ELR (cell line): ENCODE data around the gene SEMA4B.
"Not testable (repeated sequence)": the region's sequence is repeated elsewhere in the genome, so short reads cannot be mapped to it uniquely, and the experiment has no call there.

Experiments used
- DNase-seq: peaks from one replicate; pipeline ENCODE4 v3.0.0-alpha.2; 2015; ENCODE audit warnings: low read depth

SEMA4B gene, protein sequence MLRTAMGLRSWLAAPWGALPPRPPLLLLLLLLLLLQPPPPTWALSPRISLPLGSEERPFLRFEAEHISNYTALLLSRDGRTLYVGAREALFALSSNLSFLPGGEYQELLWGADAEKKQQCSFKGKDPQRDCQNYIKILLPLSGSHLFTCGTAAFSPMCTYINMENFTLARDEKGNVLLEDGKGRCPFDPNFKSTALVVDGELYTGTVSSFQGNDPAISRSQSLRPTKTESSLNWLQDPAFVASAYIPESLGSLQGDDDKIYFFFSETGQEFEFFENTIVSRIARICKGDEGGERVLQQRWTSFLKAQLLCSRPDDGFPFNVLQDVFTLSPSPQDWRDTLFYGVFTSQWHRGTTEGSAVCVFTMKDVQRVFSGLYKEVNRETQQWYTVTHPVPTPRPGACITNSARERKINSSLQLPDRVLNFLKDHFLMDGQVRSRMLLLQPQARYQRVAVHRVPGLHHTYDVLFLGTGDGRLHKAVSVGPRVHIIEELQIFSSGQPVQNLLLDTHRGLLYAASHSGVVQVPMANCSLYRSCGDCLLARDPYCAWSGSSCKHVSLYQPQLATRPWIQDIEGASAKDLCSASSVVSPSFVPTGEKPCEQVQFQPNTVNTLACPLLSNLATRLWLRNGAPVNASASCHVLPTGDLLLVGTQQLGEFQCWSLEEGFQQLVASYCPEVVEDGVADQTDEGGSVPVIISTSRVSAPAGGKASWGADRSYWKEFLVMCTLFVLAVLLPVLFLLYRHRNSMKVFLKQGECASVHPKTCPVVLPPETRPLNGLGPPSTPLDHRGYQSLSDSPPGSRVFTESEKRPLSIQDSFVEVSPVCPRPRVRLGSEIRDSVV

DNA sequence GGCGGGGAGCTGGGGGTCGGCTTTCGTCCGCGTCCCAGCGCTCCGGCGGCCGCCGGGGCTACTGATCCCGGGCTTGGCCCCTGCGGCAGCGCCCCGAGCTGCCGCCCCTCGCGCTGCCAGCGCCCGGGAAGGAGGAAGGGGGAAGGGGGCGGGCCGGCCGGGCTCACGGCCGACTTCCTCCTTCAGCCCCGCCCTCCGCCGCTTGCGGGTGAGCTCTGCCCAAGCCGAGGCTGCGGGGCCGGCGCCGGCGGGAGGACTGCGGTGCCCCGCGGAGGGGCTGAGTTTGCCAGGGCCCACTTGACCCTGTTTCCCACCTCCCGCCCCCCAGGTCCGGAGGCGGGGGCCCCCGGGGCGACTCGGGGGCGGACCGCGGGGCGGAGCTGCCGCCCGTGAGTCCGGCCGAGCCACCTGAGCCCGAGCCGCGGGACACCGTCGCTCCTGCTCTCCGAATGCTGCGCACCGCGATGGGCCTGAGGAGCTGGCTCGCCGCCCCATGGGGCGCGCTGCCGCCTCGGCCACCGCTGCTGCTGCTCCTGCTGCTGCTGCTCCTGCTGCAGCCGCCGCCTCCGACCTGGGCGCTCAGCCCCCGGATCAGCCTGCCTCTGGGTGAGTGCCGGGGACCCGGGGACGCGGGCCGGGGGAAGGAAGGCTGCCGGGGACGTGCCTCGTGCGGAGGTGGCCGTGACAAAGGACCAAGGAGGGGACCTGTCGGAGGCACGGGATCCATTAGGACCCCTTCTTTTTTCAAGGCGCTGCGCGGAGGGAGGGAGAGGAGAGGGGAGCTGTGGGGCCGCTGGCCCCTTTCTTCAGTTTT lies at the start of gene SEMA4B:
Gene SEMA4B, plus strand, starts transcription at position 201 of the 814 bp plus-strand sequence. Its CDS starts 249 bp downstream, at position 450.
- DNase-seq = peak; percentile 74

DNA sequence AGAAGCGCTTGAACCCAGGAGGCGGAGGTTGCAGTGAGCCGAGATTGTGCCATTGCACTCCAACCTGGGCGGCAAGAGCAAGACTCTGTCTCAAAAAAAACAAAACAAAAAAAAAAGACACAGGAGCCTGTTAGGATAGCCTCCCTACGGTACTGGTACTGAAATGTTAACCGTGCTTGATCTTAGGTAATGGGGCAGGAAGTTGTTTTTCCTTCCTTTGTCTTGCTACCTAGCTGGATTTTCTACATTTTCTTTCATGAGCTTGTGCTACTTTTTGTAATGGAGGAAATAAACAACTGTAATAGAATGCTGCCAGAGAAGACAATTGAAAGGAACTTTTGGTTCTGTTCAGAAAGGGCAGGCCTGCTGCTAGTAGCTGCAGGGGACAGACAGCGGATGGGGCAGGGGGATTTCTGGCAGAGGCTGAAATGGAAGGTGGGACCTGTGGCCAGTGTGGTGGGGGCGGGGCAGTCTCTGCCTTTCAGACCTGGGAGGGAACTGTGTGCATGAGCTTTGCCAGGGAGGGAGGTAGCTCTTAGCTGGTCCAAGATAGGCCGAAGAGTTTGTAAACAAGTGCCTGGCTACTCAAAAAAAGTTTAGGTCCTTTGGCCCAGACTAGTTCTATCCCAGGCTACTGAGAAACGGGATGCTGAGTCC lies 49.0 kb upstream of the SEMA4B start:
- no peak for DNase-seq

- DNase-seq = no peak
Measured at GRCh38 chr15:90153658-90154057, 47.5 kb upstream of the SEMA4B start.

- no peak for DNase-seq
Measured at GRCh38 chr15:90154246-90154645, 46.9 kb upstream of the SEMA4B start.

DNA sequence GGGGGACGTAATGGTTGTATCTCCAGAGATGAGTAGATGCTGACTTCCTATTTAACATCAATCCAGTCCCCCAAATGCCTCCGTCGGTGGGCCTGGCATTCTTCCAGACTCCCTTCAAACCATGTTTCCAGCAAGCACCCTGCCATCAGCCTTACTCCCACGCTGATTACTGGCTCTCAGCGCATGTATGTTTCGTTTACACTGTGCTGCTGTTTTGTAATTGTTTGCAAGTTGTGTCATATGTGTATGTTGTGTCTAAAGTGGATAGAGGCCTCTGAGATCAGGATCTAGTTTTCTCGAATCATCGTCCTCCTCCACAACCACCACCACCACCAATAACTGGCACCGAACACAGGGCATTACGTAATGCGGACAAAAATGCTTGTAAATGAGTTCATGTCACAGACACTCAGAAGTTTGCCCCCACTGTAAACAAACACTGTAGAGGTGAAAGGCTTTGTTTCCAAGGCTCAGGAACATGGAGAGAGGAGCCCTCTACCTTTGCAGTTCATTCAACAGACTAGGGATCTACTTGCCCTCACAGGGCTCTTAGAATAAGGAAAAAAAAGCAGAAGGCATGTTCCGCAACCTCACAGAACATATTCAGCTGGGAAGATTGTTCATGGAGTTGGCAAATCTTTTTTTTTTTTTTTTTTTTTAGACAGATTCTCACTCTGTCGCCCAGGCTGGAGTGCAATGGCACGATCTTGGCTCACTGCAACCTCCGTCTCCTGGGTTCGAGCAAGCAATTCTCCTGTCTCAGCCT lies 46.1 kb upstream of the SEMA4B start:
- peak; percentile 67 for DNase-seq

GRCh38 chr15:90159213-90159612 lies 41.9 kb upstream of the SEMA4B start:
- no peak for DNase-seq

GRCh38 chr15:90160781-90161727 lies 40.1 kb upstream of the SEMA4B start:
- DNase-seq = no peak

GRCh38 chr15:90161950-90162361 lies 39.2 kb upstream of the SEMA4B start:
- no peak for DNase-seq

DNA sequence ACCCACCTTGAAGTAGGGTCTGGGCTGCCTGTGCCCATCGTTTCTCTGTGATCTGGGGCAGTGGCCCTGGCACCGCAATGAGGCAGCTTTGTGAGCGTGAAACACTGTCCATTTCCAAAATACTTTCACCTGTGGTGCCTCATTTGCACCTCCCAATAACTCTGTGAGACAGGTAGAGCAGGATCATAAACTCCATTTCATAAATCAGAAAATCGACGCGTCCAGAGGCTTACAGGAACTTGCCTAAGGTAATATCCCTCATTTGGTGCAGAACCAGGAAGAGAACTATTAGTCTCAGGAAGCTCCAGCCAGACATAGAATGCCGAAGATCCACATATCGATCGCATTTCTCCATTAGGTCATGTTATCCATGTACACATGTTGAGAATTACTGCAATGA lies 38.2 kb upstream of the SEMA4B start:
- no peak for DNase-seq

GRCh38 chr15:90164239-90164638 lies 36.9 kb upstream of the SEMA4B start:
- not testable (repeated sequence) for DNase-seq

GRCh38 chr15:90165157-90165556 lies 36.0 kb upstream of the SEMA4B start:
- DNase-seq = no peak

DNA sequence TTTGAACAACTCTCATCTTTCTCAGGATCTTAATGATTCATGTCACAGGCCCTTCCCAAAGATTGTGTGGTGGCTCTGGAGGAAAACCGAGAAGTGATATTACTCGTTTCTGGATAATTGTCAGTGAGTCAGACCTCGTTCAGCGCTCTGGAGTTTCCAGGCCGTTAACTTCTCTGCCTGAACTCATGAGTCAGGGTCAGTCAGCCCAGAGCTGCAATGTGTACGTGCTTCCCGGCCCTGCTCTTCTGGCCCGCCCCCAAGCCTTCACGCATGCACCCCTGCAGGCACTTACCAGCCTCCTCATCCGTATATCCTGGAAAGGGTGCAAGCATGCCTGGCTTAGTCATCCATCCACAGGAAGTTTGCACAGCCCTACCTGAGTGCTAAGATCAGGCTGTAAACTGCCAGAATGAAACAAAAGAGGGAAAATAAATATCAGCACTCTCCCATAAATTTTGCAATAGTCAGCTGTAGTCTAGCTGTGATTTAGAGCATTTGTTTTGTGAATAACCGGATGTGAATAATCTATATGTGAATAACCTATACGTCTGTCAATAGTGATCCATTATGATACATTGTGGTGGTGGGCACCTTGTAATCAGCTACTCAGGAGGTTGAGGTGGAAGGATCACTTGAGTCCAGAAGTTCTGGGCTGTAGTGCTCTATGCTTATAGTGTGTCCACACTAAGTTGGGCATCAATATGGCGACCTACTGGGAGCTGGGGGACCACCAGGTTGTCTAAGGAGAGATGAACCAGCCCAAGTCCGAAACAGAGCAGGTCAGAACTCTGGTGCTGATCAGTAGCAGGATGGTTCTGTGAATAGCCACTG lies 35.3 kb upstream of the SEMA4B start:
- peak; percentile 100 for DNase-seq

DNA sequence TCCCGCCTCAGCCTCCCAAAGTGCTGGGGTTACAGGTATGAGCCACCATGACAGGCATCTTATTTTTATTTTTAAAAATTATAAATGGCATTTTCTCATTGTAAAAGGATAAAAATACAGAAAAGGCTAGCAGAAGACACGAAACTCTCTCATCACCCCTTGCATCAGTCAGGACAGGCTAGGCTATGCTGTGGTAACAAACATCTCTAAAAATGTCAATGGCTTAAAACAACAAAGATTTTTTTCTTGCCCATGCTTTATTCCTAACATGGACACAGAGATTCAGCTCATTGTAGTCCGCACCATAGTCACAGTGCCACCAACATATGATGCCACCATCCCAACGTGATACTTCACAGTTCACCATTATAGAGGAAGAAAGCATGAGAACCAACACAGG lies 34.0 kb upstream of the SEMA4B start:
- no peak for DNase-seq

DNA sequence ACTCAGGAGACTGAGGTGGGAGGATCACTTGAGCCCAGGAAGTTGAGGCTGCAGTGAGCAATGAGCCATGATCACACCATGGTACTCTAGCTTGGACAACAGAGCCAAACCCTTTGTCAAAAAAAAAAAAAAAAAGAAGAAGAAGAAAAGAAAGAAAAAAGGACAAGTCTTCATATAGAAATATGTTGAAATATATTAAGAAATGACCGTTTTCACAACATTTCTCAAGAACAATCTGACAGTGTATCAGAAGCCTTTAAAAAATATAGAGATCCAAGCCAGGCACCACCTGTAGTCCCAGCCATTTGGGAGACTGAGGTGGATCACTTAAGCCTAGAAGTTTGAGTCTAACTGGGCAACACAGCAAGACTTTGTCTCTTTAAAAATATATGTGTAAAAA lies 29.5 kb upstream of the SEMA4B start:
- DNase-seq = no peak

GRCh38 chr15:90173372-90173771 lies 27.8 kb upstream of the SEMA4B start:
- no peak for DNase-seq

DNA sequence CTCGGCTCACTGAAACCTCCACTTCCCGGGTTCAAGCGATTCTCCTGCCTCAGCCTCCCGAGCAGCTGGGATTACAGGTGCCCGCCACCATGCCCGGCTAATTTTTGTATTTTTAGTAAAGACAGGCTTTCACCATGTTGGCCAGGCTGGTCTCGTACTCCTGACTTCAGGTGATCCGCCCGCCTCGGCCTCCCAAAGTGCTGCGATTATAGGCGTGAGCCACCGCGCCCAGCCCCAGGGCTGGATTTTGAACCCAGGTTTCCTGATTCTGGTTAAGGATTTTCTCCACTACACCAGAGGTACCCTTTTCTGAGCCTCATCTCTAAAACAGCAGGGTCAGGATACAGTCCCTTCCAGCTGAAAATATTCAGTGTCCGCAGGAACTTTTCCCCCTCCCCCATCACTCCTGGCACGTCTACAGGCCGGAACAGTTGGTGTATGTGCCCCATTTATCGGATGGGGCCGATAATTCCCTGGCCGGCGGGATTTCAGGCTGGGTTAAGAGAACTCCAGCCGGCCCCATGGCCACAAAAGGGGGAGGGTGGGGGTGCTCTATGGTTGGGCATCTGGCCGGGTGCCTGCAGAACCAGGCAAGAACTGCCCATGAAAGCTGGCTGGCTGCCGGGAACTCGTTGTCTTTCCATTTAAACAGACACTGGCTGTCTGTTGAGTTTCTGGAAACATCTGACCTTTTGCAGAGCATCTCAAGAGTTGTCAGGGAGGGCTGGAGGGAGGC lies 26.8 kb upstream of the SEMA4B start:
- DNase-seq = no peak

GRCh38 chr15:90177012-90177411 lies 24.1 kb upstream of the SEMA4B start:
- no peak for DNase-seq
